Forelimb muscle (tissue), 1 donor: Measurements from ENCODE around the gene CMKLR1. TPM values are rescaled to one million over a fixed set of nuclear protein-coding genes. Genes with fewer than 3 reads are reported as not detected.

ENCODE experiments used
- DNase-seq: peaks from one replicate; pipeline ENCODE4 v3.0.0-alpha.2; 2013; ENCODE audit warnings: low read depth
- polyA plus RNA-seq: library from polyadenylated mRNA; unstranded; fragments of 120-200 nt; gene quantifications from one replicate; pipeline ENCODE4 v1.2.1, GENCODE V29; 2013; ENCODE audit not compliant: insufficient read length

Gene CMKLR1
- polyA plus RNA-seq, 1 donor, result 2.6 TPM

DNA sequence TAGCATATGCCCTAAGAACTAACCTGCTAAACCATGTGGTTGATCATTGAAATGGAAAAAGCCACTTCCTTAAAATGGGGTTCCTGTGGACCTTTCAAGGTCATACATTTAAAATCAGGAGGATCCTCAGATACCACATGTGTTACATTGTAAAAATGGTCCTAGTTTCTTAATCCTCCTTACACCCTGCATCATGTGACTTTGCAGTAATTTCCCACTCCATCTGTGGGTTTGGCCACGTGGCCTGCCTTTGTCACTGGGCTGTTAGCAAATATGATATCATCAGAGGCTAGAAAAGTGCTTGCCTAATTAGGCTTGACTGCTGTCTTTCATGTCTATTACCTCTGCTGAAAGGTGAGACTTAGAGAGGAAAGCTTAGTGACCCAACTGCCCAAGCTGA lies 70.7 kb downstream of the CMKLR1 start:
- DNase-seq, result no peak

DNA sequence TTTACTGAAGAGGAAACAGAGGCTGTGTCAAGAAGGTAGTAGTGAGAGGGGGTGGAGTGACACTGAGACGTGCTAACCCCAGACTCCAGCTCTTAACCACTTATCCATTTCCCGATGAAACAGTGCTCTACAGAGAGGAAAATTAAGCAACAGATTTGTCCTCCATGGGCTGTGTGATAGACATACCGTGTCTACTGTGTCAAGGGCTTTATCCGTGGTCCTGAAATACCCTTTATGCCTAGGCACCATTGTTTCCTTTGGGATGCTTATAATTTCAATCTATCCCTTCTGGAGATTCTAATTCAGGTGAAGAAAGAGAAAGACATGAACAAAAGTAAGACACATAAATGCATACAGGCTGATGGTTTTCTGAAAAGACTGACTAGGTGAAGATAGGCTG lies 71.7 kb downstream of the CMKLR1 start:
- no peak for DNase-seq

DNA sequence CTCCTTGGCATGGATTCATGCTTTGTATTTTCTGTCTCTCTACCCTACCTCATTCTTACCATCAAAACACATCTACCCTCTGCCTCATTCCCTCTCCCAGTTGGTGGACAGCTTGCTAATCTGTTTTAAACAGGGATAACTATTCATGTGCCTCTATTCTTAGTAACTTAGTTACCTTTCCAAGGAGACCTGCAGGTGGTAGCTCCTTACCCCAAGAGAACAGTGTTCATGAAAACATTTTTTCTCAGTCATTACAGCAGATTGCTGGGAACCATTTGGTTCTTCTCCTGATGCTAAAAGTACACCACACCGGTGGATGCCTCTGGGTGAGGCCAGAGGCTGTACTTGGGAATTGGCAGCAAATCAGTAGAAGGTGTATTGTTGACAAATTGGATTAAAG lies 73.0 kb downstream of the CMKLR1 start:
- no peak for DNase-seq

DNA sequence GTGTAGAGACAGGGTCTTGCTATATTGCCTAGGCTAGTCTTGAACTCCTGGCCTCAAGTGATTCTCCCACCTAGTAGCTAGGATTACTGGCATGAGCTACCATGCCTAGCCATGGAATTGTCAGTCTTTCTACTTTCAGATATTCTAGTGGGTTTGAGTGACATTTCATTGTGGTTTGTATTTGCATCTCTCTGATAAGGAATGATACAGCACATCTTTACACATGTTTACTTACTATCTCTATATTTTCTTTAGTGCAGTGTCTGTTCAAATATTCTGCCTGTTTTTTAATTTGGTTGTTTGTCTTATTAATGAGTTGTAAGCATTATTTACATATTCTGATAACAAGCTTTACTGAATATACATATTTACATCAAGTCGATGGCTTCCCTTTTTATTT lies 73.6 kb downstream of the CMKLR1 start:
- no peak for DNase-seq

DNA sequence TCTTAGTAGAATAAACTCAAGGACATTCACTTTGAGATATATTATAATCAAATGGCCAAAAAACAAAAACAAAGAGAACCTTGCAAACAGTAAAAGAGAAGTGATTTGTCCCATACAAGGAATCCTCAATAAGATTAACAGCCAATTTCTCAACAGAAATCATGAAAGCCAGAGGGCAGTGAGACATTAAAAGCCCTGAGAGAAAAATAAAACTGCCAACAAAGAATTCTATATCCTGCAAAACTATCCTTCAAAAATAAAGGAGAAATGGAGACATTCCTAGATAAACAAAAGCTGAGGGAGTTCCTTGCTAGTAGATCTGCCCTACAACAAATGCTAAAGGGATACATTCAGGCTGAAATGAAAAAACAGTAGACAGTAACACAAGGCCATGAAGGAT lies 78.1 kb downstream of the CMKLR1 start:
- DNase-seq, result no peak

DNA sequence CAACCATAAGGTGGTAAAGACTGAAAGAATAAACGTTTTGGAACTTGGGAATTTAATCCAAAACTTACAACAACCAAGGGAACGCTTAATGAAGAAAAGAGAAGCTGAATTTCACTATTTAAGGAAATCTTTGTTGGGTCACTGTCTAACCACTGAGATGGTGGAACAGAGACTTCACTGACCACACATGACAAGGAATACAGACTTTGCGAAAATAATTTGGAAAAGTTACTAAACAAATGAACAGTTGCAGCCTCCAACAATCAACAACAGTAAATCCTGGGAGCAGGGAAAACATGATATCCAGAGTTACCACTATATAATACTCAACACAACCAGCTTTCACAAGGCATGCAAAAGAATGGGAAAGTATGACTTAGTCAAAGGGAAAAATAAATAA lies 79.1 kb downstream of the CMKLR1 start:
- no peak for DNase-seq

DNA sequence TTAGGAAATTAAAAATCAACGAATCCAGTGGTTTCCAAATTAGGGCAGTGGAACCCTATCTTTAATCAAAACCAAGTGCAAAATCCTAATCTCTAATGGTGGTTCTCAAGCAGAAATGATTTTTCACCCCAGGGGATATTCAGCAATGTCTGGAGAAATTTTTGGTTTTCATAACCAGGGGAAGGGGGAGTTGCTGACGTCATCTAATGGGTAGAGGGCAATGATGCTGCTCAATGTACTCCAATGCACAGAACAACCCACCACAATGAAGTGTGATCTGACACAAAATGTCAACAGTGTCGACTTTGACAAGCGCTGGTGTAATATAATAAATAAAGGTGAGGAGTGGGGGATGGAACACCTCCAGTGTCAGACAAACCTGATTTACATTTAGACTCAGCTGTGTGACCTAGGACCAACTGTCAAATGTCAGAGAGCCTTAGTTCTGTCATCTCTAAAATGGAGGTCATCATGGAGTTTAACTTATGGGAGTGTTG lies 81.5 kb downstream of the CMKLR1 start:
- DNase-seq, result no peak

DNA sequence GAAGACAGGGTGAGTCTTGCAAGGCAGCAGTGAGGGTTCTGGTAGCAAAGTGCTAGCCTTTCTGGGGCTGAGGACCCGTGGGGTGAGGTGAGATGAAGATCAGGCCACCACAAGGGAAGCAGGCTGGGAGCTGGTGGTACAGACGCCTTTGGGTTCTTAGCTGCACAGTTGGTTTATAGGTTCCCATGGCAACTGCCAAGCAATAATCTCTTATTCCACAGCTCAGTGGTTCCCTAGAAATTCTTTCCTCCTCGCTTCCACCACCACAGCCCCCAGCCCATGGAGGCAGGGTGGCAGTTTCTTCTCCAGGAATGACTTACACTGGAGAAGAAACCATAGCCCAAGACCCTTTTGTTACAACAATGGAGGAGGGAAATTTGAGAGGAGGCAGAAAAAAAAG lies 82.1 kb downstream of the CMKLR1 start:
- DNase-seq, result no peak

DNA sequence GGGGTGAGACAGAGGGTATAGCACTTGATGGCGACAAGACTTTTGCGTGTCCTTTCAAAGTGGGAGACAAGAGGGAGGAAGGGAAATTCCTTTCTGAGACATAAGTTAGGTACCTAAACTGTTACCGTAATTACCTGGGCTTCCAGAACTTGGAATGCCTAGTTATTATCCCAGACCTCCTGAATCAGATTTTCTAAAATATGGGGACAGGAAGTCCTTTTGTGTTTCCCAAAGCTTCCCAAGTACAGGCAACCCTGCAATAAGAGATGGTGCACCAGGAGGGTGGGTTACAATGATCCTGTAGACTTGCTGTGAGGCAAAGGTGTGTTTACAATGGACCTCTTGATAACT lies 83.9 kb downstream of the CMKLR1 start:
- DNase-seq, result no peak

DNA sequence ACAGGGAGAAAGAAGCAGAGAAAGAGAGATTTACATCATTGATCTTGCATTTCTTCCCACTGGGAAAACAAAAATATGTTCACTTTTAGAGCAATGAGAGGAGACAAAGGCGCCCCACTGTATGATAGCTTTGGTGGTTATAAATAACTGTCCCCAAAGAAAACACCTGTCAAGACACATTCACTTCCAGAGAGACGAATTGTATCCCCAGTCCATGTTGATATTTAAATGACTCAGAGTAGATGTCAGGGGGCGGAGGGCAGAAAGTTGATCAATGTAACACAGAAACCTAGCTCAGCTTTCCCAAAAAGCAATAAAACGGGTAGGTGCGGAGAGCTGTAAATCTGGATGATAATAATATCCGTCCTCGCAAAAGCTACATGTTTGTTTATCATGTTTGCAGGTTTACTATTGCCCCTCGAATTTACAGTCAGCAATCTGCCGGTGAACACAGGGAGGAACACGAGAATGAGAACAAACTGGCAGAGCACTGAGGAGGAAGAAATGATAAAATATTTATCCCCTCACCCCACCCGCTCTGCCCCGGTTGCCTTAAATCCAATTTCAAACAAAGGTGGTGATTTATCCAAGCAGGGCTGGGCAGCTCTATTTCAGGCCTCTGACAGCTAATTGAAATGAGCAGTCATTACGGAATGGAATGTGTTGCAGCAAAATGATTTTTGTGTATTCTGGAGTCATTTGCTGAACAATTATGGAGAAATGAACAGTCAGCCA lies 84.4 kb downstream of the CMKLR1 start:
- DNase-seq, result no peak

DNA sequence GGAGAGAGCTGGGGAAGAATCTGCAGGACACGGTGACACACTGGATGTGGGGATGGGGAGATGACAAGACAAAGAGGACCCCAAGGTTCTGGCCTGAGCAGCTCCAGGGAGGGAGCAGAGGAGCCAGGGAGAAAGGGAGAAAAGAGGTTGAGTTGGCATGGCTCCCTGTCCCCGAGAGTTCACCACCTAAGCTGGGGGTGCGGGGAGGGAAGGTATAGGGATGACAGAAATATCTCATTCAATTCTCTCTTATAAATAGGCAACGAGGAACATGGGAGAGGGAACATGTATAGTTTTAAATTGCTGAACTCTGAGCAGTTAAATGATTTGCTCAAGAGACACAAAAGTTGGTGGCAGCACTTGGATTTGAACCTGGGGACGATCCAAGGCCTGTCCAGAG lies 85.1 kb downstream of the CMKLR1 start:
- no peak for DNase-seq

DNA sequence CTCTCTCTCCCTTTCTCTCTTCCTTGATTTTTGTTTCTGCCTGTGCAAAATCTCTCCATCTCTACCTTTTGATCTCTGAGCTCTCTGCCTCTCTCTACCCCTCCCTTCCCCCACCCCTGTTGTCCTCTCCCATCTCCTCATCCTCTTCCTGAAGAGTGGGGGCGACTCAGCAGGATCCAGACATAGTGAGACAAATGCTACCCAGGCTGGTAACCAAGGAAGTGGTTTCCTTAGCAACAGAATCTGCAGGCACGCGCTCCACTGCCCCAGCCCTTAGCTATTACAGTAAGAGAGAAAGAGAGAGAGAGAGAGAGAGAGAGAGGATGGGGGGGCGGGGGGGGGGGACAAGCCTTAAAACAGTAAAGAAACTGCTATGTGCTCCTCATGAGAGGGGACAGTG lies 85.6 kb downstream of the CMKLR1 start:
- DNase-seq, result no peak

DNA sequence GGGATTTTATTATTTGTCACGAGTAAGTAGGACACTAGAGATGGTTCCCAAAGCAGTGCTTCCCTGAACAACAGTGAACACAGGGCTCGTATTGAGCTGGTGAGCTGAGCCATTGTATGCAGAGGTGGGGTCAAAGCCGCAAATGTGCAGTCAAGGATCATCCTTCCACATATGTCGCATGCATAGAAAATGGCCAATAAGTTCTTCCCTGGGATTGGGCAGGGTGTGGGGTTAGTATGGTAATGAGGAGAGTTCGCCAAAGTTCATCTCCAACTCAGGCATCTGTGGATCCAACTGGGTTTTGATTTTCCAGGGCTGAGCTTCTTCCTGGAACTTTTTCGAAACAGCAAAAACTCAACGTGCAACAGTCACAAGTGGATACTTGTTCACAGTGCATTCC lies 86.6 kb downstream of the CMKLR1 start:
- no peak for DNase-seq

DNA sequence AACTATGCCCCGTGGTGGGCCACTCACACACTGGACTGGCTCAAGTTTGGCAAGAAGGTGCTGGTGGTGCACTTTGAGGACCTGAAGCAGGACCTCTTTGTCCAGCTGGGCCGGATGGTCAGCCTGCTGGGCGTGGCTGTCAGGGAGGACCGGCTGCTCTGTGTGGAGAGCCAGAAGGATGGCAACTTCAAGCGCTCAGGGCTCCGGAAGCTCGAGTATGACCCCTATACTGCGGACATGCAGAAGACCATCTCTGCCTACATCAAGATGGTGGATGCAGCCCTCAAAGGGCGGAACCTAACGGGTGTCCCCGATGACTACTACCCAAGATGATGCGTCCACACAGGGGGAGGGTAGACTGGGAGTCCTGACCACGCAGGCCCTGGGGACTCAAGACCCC lies 91.1 kb downstream of the CMKLR1 start:
- DNase-seq, result no peak

DNA sequence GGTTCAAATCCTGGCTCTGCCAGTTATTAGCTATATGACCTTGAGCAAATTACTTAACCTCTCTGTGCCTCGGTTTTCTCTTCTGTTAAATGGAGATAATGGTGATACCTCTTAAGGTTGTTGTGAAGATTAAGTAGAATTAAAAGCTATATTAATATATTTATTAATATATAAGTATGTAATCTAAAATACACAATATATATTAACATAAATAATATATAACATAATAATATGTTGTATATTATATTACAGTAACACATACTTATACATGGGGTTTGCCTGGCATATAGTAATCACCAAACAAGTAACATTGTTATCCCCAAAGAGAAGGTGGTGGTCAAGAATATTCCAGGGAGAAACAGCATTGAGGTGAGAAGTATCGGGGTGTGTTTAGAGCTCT lies 92.0 kb downstream of the CMKLR1 start:
- DNase-seq, result no peak

DNA sequence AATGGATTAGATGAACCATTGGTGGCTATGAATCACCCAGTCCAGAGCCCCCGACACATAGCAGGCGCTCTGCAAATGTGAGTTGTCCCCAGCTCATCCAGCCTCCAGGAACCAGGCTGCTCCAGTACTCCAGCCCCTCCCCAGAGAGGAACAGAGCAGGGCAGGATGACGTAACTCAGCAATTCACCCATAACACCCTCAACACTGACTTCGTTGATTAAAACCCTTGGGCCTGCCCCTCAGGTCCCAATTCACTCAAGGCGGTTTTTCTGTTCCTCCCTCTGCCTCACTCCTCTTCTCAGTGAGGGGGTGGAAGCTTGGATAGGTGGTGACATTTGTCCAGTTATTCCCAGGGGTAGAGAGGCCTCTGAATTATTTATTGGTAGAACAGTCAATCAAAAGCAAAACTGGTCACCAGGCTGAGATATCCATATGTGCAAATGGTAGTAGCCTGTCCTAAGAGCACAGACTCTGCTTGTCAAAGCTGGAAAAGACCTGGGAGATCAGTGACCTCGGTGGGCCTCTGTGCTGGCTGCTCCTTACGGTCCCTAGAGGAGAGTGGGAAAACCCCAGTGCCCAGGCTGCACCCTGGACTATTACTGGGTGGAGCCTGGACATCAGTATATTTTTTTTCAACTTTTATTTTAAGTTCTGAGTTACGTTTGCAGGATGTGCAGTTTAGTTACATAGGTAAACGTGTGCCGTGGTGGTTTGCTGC lies 97.0 kb downstream of the CMKLR1 start:
- DNase-seq, result no peak

DNA sequence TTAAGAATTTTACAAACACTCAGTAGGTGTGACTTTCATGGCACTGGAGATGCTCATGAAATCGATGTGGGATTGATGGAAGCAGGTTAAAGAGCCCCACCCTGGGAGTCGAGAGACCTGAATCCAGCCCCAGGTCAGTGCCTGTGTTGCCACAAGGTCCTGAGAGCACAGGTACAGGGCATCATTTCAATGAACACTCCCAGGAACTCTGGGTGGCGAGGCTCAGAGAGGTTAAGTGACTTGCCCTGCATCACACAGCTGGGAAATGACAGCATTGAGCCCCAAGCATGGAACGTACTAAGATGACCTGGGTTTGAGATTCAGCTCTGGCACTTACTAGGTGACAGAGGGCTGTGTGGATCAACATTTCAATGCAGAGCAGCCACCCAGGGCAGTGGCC lies 98.2 kb downstream of the CMKLR1 start:
- no peak for DNase-seq

DNA sequence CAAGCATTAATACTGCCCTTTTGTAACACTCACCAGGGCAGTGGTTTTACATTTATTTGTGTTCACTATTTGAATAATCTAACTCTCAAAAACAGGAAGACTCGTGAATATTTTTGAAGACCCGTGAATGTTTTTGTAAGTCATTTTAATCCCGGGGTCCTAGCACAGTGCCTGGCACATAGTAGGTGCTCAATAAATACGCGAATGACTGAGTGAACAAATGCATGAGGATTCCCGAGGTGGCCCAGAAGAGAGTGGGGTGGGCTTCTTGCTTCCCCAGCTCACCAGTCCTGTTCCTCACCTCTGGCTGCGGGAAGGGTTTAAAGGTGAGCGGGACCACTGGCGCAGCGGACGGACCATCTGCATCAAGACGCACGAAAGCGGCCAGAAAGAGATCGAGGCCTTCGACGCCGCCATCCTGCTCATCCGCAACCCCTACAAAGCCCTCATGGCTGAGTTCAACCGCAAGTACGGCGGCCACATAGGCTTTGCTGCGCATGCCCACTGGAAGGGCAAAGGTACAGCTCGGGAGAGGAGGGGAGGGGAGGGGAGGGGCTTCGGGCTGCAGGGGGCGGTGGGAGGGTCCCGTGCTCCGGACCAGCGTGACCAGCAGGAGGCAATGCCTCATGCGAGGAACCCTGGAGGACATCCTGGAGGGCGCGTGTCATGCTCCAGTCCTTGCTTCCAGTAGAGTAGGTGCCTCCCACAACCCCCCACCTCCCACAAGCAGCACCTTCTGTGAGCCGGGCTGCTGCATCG lies 98.9 kb downstream of the CMKLR1 start:
- no peak for DNase-seq

DNA sequence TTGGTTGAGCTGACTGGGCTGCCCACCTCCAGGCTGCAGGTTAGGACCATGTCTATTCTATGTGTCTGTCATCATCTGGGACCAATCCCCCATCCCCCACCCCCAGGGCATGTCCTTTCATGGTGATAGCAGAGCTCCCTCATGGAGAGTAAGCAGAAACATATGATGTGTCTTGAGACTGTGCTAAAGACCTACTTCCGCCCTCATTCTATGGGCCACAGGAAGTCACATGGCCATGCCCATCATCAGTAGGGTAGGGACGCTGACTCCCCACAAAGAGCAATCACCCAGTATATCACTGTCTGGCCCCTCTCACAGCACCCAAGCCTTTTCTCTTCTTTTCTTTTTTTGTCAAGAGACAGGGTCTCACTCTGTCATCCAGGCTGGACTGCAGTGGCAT lies 99.7 kb downstream of the CMKLR1 start:
- DNase-seq, result no peak

DNA sequence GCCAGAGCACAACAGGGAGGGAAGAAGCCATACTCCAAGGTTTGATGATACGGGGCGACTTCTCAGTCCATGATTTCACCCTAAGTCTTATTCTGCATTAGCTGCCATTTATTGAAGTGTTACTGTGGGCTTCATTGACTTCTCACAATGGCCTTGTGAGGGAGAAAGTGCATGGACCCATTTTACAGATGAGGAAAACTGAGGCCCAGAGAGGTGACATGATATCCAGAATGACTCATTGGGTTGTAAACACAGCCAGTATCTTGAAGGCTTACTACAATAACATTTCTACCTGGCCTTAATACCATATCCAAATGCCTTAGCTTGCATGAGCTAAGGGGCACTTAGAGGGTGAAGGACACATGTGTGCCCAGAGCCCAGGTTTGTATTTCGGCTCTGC lies 100.6 kb downstream of the CMKLR1 start:
- no peak for DNase-seq
